ENCODE results near the gene LCOR. TPM values are rescaled to one million over a fixed set of nuclear protein-coding genes. Genes with fewer than 3 reads are reported as not detected.

Gene LCOR
- total RNA-seq, 1 donor, result 29.9 TPM

- no peak overlapping the region for H3K4me3 ChIP-seq (ENCODE audit: low read depth, low read length)
- DNase-seq (ENCODE audit: low read depth), result no peak
- TF ChIP-seq, protein P1, sequence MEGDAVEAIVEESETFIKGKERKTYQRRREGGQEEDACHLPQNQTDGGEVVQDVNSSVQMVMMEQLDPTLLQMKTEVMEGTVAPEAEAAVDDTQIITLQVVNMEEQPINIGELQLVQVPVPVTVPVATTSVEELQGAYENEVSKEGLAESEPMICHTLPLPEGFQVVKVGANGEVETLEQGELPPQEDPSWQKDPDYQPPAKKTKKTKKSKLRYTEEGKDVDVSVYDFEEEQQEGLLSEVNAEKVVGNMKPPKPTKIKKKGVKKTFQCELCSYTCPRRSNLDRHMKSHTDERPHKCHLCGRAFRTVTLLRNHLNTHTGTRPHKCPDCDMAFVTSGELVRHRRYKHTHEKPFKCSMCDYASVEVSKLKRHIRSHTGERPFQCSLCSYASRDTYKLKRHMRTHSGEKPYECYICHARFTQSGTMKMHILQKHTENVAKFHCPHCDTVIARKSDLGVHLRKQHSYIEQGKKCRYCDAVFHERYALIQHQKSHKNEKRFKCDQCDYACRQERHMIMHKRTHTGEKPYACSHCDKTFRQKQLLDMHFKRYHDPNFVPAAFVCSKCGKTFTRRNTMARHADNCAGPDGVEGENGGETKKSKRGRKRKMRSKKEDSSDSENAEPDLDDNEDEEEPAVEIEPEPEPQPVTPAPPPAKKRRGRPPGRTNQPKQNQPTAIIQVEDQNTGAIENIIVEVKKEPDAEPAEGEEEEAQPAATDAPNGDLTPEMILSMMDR (IDR thresholded peaks at IDR 0.05; ENCODE audit: insufficient read depth, low read length), result no peak
These were observed 146.6 kb downstream of the LCOR start for GRCh38 chr10:96978621-96979154.

DNA sequence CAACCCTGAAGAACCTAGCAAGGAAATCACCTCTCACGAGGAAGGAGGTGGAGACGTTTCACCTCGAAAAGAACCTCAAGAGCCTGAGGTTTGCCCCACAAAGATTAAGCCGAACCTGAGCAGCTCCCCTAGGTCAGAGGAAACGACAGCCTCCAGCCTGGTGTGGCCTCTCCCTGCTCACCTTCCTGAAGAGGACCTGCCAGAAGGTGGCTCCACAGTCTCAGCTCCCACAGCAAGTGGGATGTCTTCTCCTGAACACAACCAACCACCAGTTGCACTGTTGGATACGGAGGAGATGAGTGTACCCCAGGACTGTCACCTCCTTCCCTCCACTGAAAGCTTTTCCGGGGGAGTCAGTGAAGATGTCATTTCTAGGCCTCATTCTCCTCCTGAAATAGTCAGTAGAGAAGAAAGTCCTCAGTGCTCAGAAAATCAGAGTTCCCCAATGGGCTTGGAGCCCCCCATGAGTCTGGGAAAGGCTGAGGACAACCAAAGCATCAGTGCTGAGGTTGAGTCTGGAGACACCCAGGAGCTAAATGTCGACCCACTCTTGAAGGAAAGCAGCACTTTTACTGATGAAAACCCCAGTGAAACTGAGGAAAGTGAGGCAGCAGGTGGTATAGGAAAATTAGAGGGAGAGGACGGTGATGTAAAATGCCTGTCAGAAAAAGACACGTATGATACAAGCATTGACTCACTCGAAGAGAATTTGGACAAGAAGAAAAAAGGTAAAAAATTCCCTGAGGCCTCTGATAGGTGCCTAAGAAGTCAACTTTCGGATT lies 150.2 kb downstream of the LCOR start:
- no peak overlapping the region for H3K4me3 ChIP-seq (ENCODE audit: low read depth, low read length)
- no peak for DNase-seq (ENCODE audit: low read depth)
- TF ChIP-seq, protein P1 (IDR thresholded peaks at IDR 0.05; ENCODE audit: insufficient read depth, low read length), result no peak

DNA sequence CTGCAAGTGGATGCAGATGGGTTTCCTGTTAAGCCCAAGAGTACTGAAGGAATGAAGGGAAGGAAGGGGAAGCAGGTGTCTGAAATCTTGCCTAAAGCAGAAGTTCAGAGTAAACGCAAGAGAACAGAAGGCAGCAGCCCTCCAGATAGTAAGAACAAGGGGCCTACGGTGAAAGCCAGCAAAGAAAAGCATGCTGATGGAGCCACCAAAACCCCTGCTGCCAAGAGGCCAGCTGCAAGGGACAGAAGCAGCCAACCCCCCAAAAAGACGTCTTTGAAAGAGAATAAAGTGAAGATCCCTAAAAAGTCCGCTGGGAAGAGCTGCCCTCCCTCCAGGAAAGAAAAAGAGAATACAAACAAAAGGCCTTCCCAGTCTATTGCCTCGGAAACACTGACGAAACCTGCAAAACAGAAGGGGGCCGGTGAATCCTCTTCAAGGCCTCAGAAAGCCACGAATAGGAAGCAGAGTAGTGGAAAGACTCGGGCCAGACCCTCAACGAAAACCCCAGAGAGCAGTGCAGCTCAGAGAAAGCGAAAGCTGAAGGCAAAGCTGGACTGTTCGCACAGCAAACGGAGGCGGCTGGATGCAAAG lies 152.5 kb downstream of the LCOR start:
- TF ChIP-seq, protein P1 (IDR thresholded peaks at IDR 0.05; ENCODE audit: insufficient read depth, low read length), result no peak
- no peak for DNase-seq (ENCODE audit: low read depth)
- no peak overlapping the region for H3K4me3 ChIP-seq (ENCODE audit: low read depth, low read length)

DNA sequence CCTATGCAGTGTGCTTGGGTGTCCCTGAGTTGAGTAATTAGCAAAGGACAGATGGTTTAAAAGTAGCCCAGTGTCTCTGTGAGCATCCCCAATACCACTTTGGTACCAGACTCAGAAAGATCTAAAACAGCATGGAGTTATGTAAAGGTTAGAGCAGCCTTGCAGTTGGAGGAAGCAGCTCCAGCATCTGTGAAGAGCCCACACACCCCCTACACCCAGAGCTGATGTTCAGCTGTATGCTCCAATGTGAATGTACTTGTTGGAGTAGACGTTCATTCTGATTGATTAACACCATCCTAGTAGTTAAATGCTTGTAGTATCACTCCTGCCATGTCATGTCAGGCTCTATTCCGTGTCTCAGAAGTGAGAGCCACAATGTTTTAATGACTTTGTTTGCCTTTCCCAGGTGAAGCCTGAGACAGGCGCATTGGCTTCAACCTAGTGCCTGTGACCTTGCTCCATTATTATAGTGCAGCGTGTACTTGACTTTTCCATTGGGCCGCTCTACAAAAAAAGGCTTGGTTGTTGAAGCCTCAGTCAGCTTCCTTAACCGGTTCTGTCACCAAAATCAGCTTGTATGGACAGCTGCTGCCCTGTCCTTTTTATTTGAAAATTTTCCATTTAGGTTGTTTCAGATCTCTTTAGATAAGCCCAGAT lies 154.2 kb downstream of the LCOR start:
- TF ChIP-seq, protein P1 (IDR thresholded peaks at IDR 0.05; ENCODE audit: insufficient read depth, low read length), result no peak
- H3K4me3 ChIP-seq (ENCODE audit: low read depth, low read length), result no peak overlapping the region
- DNase-seq (ENCODE audit: low read depth), result no peak

GRCh38 chr10:96987141-96987841 lies 155.2 kb downstream of the LCOR start:
- TF ChIP-seq, protein P1 (IDR thresholded peaks at IDR 0.05; ENCODE audit: insufficient read depth, low read length), result no peak
- H3K4me3 ChIP-seq (ENCODE audit: low read depth, low read length), result no peak overlapping the region
- no peak for DNase-seq (ENCODE audit: low read depth)

GRCh38 chr10:96987842-96988175 lies 155.7 kb downstream of the LCOR start:
- TF ChIP-seq, protein P1 (IDR thresholded peaks at IDR 0.05; ENCODE audit: insufficient read depth, low read length), result no peak
- no peak overlapping the region for H3K4me3 ChIP-seq (ENCODE audit: low read depth, low read length)
- no peak for DNase-seq (ENCODE audit: low read depth)
